ENCODE results near the gene TIMM17B. TPM values are rescaled to one million over a fixed set of nuclear protein-coding genes. Genes with fewer than 3 reads are reported as not detected.
A peak's percentile ranks its signal among the peaks of the same experiment; 100 is the strongest.

TIMM17B gene
- polyA plus RNA-seq (ENCODE audit: insufficient read length): 33.7 TPM
- long read RNA-seq, donor 1, partial matches to known transcripts: 152 of 213 reads
- long read RNA-seq, donor 1, other reads (novel, unspliced or antisense): 58 of 213 reads
- long read RNA-seq, donor 2, partial matches to known transcripts: 118 of 169 reads
- long read RNA-seq, donor 2, other reads (novel, unspliced or antisense): 47 of 169 reads
- long read RNA-seq, donor 3, transcript TIMM17B-204 (7 exons, 964 nt): major isoform, 6 of 51 reads
- long read RNA-seq, donor 3, partial matches to known transcripts: 44 of 51 reads
- long read RNA-seq, donor 3, other reads (novel, unspliced or antisense): 0 of 51 reads
- long read RNA-seq, donor 4, partial matches to known transcripts: 39 of 40 reads
- long read RNA-seq, donor 4, other reads (novel, unspliced or antisense): 0 of 40 reads
- long read RNA-seq, donor 5, partial matches to known transcripts: 130 of 135 reads
- long read RNA-seq, donor 5, other reads (novel, unspliced or antisense): 0 of 135 reads
- long read RNA-seq, donor 6, partial matches to known transcripts: 78 of 80 reads
- long read RNA-seq, donor 6, other reads (novel, unspliced or antisense): 0 of 80 reads
- long read RNA-seq, donor 7, partial matches to known transcripts: 111 of 113 reads
- long read RNA-seq, donor 7, other reads (novel, unspliced or antisense): 0 of 113 reads
- long read RNA-seq, donor 8, partial matches to known transcripts: 20 of 20 reads
- long read RNA-seq, donor 8, other reads (novel, unspliced or antisense): 0 of 20 reads

DNA sequence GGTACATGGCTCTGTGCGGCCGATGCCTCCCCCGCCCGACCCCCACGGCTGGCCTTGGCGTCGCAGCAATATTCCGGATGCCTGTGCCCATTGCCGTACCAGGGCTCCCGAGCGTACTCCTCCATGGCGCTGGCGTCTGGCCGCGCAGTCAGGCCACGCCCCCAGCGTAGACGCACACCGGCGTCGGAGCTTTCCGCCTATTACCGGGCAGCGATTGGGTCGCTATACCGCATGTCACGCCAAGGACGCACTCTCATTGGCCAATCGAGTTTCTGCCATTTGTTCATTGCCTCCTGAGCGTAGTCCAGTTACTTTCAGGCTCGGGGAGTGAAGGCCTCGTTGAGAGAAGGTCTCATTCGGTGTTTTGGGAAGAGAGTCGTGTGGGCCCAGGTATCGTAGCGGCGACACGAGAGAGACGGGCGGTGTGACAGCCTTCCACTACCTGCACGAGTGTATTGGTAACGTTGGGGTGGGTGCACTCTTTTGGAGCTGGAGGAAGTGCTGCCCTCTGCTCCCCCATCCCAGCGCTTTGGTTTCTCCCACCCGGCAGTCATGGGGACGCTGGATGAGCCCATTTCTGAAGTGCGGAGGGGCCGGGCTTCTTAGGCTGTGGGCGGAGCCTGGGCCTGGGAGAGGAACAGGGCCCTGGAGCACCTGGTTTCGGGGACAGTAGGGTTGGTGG is at the start of gene TIMM17B, which contains the start of gene PQBP1:
TSS of gene TIMM17B (minus strand) at position 144 of the 682 bp plus-strand sequence. CDS start at position 125, 19 bp downstream.
TSS of gene PQBP1 (plus strand) at position 306 of the 682 bp plus-strand sequence. CDS start 580 bp downstream, outside the sequence.
- DNase-seq: peak; percentile 88

DNA sequence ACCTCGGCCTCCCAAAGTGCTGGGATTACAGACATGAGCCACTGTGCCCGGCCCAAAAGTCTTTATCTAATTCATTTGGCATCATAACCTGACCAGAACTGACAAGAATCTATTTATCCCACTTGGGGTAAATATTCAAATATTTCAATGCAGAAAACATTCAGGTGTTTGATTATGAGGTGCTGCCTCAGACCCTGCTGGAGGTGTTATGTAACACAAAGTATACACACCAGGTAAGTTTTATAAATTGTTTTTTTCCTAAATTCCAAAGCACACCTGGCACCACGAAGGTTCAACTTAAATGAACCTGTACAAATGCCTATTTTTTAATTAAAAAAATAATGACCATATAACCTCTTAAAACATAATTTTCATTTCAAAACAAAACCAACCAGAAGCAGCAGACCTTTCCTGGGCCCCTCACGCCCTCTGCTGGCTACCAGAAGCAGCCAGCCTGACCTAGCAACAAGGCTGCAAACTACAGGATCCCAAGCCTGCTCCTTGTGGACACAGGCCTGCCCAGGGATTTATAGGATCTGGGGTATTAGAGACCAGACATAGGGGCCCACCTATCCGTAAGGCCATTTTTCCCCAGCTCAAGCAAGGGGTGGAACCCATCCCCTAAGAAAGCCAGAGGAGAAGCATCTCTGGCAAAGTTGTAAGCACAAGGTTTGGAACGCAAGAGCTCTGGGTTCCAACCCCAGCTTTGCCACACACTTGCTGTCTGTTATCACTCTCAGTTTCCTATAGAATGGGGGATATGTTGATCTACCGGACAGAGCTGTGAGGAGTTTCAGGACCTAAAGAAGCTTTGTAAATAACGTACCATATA is 48.2 kb upstream of the TIMM17B start:
- DNase-seq: no peak

DNA sequence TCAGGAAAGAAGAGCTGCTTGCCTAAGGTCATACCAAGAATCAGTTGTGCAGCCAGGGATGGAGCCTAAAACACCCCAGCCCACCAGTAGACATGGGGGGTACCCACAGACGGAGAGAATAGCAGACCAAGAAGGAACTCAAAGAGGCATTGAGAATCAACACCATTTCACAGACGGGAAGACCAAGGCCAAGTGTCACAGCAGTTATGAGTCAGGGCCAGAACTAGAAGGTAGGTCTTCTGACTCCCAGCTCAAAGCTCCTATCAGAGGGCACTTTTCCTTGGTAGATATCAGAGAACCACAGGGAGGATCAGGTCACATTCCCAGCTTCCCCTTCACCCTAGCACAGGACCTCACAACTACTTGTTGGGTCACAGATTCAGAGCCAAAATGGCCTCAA is 45.3 kb upstream of the TIMM17B start:
- no peak for DNase-seq

DNA sequence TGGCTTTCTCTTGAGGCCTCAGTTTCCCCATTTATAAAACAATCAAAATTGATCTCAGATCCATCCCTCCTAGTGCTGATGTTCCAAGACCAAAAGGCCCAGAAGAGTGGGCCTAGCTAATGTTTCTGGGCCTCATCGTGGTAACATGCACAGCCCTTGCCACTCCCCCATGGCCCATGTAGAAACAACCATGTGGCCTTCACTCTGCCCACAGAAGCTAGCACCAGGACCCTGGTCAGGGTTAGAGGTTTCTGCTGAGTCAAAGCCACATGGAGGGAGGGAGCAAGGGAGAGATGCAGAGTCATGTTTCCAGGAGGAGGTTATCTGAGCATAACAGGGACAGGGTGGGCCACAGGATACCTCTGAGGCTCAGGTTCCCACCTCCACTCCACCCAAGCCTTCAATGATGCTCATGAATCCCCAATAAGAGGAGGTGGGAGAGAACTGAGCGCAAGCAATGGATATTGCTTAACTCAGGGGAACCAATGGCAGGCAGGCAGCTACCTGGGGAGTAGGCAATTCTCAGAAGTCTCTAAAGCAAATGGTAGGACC is 42.9 kb upstream of the TIMM17B start:
- no peak for DNase-seq

DNA sequence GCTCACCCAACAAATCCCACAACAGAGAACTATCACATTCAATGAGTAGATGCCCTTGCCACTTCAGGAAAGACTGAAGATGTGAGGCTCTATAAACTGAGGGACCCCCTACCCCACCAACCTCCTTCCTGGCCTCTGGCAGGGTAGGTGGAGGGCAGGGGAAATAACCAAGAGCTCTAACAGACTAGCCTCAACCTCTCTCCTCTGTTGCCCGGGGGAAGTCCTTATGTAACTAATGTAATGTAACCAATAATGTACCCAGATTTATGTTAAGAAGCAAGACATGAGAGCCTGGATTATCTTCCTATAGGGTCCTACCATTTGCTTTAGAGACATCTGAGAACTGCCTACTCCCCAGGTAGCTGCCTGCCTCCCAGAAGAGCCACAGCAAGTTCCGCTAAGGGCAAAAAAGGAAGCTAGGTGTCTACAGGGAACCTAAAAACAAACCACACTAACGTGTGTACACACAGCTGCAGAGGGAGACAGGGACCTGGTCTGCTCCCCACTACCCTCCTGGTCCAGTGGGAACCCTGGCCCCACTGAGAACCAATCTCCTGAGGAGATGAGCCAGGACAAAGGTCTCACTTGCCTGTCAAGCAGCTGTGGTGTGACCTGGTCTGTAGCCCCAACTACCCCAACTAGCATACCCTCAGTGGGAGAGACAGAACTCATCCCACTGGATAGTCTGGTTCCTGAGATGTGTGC is 42.1 kb upstream of the TIMM17B start:
- DNase-seq: no peak

DNA sequence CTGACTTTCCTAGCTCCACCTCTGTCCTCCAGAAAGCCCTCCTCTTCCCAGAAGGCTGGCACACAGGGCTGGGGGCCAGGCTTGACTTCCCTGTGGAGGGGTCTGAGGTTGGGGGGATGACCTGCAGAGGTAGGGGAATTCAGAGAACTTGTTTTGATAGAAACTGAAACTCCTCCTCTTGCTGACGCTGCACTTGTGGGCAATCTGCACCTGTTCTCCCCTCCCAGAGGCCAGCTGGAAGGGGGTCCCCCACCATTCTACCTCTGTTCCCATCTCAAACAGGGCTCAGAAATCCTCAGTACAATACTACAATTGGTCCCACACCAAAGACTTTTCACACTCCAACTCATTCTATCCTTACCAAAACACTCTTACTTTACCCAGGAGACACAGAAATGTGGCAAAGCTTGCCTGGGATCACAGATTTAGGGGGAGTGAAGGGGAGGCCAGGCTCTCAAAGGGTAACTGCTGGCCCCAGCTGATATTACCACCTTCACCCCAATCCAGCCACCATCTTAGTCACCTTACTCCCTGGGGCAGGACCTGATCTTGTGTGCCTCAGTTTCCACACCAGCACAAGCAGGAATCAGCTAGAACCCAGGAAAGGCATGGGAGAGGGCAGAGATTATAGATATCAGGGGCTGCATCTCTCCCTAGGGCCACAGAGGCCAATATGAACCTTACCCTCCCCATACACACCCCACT is 41.3 kb upstream of the TIMM17B start:
- no peak for DNase-seq

DNA sequence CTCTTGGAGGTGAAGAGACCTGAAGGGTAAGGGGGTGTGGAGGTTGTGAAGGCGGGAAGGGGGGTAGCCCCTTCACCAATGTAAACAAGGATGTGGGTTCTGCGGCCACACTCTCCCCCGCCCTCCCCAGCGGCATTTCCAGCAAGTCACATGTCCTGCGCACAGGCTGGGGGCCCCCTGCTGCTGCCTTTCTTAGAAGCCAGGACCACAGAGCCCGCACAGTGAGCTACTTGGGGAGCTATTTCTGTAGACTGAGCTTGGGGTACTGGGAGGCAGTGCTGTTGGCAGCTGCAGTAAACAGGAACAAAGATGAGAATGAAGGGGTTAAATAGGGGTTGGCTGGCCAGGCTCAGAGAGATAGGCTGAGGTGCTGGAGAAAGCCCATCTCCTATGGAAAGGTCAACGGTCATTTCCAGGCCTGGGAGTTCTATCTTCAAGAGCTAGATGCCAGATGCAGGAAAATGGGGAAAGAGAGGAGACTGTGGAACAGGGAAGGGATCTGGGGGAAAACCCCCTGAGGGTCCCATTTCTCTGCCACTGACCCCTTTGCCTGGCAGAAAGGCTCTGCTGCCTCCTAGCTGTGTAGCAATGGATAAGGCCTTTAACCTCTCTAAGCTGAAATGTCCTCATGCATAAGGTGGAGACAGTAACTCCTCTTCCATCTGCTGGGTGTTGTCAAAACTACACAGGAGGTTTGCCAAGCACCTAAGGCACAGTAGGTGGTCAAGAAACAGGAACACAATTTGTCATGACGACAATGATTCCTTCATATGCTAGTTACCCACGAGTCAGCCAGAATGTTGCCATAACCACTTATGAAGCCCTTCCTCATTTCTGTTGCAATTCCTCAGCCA is 39.7 kb upstream of the TIMM17B start:
- DNase-seq: no peak

DNA sequence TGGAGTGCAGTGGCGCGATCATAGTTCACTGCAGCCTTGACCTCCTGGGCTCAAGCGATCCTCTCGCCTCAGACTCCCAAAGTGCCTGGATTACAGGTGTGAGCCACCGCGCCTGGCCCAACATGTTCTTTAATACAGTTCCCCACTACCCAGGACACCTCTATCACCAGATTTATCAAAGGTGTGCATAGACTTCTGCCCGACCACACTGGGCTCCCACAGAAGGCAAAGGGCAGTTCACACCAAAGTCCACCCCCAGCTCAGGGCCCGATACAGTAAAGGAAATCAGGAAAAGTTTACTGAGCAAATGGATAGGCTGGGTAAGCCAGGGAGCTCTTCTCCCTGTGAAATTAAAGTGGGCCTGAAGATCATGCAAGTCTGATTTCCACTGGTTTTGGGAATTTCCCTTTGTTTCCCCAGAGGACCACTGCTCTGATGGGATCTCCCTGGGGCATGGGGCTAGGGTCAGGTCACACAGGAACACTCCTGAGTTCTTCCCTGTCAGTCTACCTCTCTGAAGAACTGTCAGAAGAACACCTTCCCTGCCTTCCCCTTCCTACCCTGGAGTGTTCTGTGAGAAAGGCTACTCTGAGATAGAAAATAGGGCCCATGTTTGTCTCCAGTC is 39.0 kb upstream of the TIMM17B start:
- DNase-seq: no peak

DNA sequence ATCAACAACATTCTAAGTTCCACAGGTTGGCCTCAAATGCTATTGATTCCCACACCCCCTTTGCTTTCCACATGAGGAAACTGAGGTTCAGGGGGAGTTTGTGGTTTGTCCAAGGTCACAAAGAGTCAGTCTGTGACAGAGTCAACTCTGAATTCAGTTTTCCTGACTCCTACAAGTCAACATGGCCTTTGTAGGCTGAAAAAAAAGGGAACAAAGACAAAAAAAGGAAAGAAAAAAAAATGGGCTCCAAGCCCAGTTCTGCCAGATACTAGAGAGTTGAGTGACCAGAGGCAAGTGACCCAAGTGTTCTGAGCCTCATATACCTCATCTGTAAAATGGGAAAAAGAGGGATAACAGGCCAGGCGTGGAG is 37.7 kb upstream of the TIMM17B start:
- no peak for DNase-seq

DNA sequence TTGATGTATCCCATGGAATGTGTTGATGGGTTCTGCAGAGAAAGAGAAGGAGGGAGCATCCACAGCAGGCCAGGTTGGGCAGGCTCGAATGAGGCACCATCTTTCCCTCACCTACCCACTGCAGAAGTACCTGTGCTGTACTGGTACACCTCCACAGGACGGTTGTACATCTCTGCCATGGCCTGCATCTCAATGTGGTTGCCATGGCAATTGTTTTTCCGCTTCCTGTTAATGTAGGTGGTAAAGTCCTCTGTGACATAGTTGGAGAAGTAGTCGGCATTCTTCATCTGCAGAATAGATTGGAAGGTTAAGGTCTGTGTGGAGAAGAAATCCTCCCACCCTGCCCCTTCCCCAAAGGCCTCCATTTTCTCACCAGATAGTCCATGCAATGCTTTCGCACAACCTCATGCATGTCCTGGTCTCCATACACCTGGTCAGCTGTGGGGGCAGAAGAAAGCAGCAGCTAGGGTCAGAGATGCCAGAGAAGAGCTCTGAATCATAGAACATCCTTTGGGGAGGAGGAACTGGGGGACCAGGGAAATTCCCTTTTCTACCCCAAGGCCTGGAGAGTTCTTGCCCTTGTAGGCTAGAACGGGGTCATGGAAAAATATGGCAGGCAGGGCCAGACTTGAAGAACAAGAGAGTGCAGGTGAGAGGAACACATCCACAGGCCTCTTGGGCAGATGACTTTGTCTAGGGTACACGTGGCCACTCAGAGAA is 37.2 kb upstream of the TIMM17B start:
- no peak for DNase-seq

DNA sequence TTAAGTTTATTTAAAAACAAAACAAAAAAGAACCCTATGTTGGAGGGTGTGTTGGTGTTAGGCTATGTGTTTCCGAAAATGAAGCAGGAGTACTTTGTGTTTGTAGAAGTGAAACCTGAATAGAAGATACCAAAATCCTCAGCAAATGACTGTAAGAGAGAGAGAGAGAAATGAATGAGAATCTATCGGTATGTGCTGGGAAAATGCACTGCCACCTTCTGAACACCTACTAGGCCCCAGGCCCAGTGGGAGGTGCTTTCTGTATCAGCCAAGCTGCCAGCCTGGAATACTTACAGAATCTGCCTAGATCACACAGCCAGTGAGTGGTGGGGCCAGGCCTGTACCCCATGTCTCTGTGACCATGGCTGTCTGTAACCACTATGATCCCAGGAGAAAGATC is 36.2 kb upstream of the TIMM17B start:
- DNase-seq: no peak

DNA sequence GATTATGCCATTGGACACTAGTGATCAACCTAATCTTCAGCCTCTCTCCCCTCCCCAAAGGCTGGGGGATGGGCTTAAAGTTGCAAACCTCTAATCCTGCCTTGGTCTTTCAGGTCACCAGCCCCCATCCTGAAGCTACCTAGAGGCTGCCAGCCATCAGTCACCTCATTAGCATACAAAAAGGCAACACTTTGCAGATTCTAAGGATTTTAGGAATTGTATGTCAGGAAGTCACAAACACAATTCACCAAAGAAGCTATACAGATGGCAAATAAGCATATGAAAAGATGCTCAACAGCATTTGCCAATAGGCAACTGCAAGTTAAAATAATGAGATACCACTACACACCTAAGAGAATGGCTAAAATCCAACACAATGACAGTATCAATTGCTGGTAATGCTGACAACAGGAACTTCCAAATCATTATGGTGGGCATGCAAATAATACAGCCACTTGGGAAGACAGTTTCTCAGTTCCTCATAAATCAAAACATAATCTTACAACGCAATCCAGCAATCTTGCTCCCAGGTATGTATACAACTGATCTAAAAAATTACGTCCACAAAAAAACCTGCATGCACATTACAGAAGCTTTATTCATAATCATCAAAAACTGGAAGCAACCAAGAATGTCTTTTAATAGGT is 30.3 kb upstream of the TIMM17B start:
- no peak for DNase-seq

DNA sequence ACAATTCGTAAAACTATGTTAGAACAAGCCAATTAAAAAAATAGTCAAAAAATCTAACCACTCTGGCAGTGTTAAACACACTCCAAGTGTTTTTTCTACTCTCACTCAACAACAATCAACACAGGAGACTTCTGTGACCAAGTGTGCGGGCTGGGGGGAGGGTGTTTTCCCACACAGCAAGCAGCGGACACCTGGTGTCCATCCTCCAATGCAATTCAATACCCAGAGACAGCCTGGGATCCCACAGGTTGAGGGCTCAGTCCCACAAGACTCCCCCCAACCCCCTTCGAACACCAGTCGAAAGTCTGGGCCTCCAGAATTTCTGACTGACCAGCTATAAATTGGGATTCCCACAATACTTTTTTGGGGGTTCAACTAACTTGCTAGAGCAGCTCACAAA is 29.6 kb upstream of the TIMM17B start:
- no peak for DNase-seq

DNA sequence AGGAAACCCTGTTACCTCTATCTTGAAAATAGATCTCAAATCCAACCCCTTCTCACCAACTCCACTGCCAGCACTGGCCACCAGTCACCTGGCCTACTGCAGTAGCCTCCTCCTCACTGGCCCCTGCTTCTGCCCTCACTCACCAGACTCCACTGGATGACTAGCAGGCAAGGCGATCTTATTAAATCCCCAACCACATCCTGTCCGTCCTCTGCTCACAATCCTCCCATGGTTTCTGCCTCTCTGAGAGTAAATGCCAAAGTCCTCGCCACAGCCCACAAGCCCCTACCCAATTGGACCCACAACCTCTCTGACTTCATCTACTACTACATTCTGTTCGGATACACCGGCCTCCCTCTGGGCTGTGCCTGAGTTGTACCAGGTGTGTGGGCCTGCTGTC is 26.7 kb upstream of the TIMM17B start:
- no peak for DNase-seq

DNA sequence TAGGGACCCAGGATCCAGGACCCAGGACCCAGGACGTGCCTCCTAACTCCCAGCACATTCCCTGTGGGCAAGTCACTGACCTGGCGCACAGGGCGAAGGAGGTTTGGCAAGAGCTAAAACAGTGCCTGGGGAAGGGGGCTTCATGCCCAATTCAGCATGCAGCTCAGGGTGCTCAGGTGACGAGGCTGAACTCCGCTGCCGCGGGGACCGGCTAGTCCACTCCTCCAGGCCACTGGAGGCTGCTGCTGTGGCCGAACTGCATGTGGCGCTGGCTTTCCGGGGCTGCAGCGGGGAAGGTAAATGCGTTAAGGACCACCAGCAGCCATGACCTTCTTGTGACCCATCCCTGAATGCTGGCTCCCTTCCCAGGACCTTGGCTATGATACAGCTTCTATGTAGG is 26.2 kb upstream of the TIMM17B start:
- DNase-seq: no peak

DNA sequence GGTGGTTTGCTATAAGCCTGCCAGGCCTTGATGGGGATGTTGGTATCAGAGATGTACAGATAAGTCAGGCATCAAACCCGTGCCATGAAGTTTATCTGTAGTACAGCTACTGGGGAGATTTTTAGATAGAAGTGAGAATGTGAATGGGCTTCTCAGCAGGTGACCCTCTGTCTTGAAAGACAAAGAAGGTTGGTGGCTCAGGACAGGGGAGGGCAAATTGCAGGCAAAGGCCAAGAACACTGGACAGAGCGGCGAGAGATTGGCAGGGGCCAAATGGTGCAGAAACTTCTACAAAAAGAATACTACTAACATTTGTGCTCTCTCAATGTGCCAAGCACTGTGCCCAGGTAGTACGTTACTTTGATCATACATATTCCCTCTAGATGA is 23.1 kb upstream of the TIMM17B start:
- no peak for DNase-seq

DNA sequence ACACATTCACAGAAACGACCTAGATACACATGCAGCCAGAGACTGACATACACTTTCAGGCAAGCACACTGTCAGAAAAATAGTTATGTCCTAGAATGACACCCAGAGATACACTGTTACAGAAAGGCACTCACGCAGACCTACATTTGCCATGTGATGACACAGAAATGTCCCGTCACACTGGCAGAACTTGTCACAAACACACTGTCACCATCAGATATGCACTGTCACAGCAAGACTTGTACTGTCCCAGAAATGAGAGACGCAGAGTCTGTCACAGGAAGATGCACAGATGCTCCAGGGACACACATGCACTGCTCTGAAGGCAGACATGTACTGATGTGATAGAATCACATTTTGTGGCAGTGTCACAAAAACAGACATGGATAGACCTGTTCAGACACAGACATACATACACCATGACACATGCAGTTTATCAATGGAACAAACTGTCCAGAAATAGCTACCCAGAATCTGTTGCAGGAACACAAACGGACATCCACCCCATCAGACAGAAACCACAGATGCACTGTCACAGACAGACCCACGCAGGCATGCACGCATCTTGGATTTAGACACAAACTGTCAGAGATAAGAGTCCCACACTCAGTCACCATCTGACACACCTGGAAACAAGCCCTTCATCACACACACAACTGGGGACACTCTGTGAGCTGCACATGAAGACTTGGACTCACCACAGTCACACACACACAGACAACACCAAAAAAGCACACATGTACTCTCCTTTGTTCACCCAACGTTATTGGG is 22.6 kb upstream of the TIMM17B start:
- DNase-seq: no peak
